ENCODE results near the gene OAF.

Gene OAF

GRCh38 chr11:120205596-120206161, 5.2 kb upstream of the OAF start:
- no peak for DNase-seq

- no peak for DNase-seq
Observed at GRCh38 chr11:120207512-120207911, 3.3 kb upstream of the OAF start.

- DNase-seq: no peak
Observed at GRCh38 chr11:120208001-120208441, 2.8 kb upstream of the OAF start.

GRCh38 chr11:120208777-120209176, 2.1 kb upstream of the OAF start:
- no peak for DNase-seq

GRCh38 chr11:120209746-120210625, 846 bp upstream of the OAF start:
- DNase-seq: peak; percentile 4 to 7

- DNase-seq: no peak
Observed at GRCh38 chr11:120211522-120212258, 858 bp downstream of the OAF start.

GRCh38 chr11:120212259-120212878, 1.5 kb downstream of the OAF start:
- no peak for DNase-seq

GRCh38 chr11:120212926-120213325, 2.1 kb downstream of the OAF start:
- DNase-seq: no peak

GRCh38 chr11:120214581-120214980, 3.7 kb downstream of the OAF start:
- DNase-seq: no peak

GRCh38 chr11:120215634-120216033, 4.8 kb downstream of the OAF start:
- DNase-seq: no peak

GRCh38 chr11:120216426-120217102, 5.7 kb downstream of the OAF start:
- DNase-seq: no peak

- DNase-seq: no peak
Observed at GRCh38 chr11:120217526-120217925, 6.7 kb downstream of the OAF start.

- DNase-seq: no peak
Observed at GRCh38 chr11:120217941-120218694, 7.3 kb downstream of the OAF start.

- no peak for DNase-seq
Observed at GRCh38 chr11:120218695-120219033, 7.8 kb downstream of the OAF start.

GRCh38 chr11:120219232-120219937, 8.6 kb downstream of the OAF start:
- DNase-seq: no peak

- DNase-seq: no peak
Observed at GRCh38 chr11:120219938-120220746, 9.3 kb downstream of the OAF start.

GRCh38 chr11:120220747-120221037, 9.9 kb downstream of the OAF start:
- DNase-seq: no peak

GRCh38 chr11:120221115-120221752, 10.4 kb downstream of the OAF start:
- no peak for DNase-seq

GRCh38 chr11:120222916-120223315, 12.1 kb downstream of the OAF start:
- DNase-seq: no peak

- DNase-seq: no peak
Observed at GRCh38 chr11:120223793-120224192, 13.0 kb downstream of the OAF start.

Data from activated CD4-positive, alpha-beta T cell treated with anti-CD3 and anti-CD28 coated beads for 4 hours (primary cell).